Mesothelial cell of epicardium (in vitro differentiated cells): ENCODE results near the gene CALHM4. TPM values are rescaled to one million over a fixed set of nuclear protein-coding genes. Genes with fewer than 3 reads are reported as not detected.

ENCODE experiments used
- DNase-seq, 2 experiments: peaks; one replicate each; pipeline ENCODE4 v3.0.0; 2021; ENCODE audit warnings: low spot score in 2 of 2; ENCODE audit not compliant: unreplicated experiment in 2 of 2
- H3K27ac Mint-ChIP-seq: 2 replicates; pipeline ENCODE4 v1.8.0; 2021; ENCODE audit warnings: mixed read lengths
- H3K27me3 Mint-ChIP-seq: 2 replicates; pipeline ENCODE4 v1.8.0; 2021; ENCODE audit warnings: low read depth, mixed read lengths
- H3K36me3 Mint-ChIP-seq: 2 replicates; pipeline ENCODE4 v1.8.0; 2021; ENCODE audit warnings: mixed read lengths
- H3K4me1 Mint-ChIP-seq: 2 replicates; pipeline ENCODE4 v1.8.0; 2021; ENCODE audit warnings: mixed read lengths
- H3K4me3 Mint-ChIP-seq: 2 replicates; pipeline ENCODE4 v1.8.0; 2021; ENCODE audit warnings: mild to moderate bottlenecking, moderate library complexity, mixed read lengths
- H3K9me3 Mint-ChIP-seq: 2 replicates; pipeline ENCODE4 v1.8.0; 2021; ENCODE audit warnings: mixed read lengths
- CTCF ChIP-seq: fragments of 200-600 bp; sonication (generic); IDR thresholded peaks from one replicate; pipeline ENCODE4 v1.5.0; 2021; ENCODE audit warnings: antibody characterized with exemption; ENCODE audit not compliant: unreplicated experiment
- total RNA-seq: library from RNA; stranded (reverse); gene quantifications from 3 replicates; pipeline ENCODE4 v1.2.1, GENCODE V29; 2021

Gene CALHM4
- total RNA-seq, 1 donor from 2014 or later, result not detected

- Mint-ChIP-seq H3K4me3 (no peak overlapping the region), H3K27me3 (peaks cover 15% of the 10 kb centered on the region), H3K27ac (no peak overlapping the region)
These were observed 15.5 kb downstream of the CALHM4 start for GRCh38 chr6:116568821-116569755.

GRCh38 chr6:116570856-116571682 is 17.5 kb downstream of the CALHM4 start, which contains the start of gene RWDD1:
Gene RWDD1, plus strand, starts transcription at chr6:116571504. Its CDS starts 79 bp downstream, at chr6:116571583.
- peak; percentile 7 for TF ChIP-seq CTCF
- peaks cover 5% of the 10 kb centered on the region for H3K36me3 Mint-ChIP-seq
- DNase-seq, result peak; percentile 95 to 96
- H3K4me1 Mint-ChIP-seq, result peaks cover 33% of the 10 kb centered on the region
- H3K27me3 Mint-ChIP-seq, result peaks cover 10% of the 10 kb centered on the region
- peak within 1 kb of the TSS; percentile 95 for H3K4me3 Mint-ChIP-seq
- H3K27ac Mint-ChIP-seq, result peak within 1 kb of the TSS; percentile 99
- H3K9me3 Mint-ChIP-seq, result no peaks in the 10 kb centered on the region

More at GRCh38 chr6:116568821-116569755, 15.5 kb downstream of the CALHM4 start:
- no peak for DNase-seq
- TF ChIP-seq CTCF, result no peak
- H3K36me3 Mint-ChIP-seq, result peaks cover 2% of the 10 kb centered on the region
- peaks cover 32% of the 10 kb centered on the region for H3K4me1 Mint-ChIP-seq
- H3K9me3 Mint-ChIP-seq, result no peaks in the 10 kb centered on the region

GRCh38 chr6:116571683-116572000 is 18.1 kb downstream of the CALHM4 start:
- H3K4me3 Mint-ChIP-seq, result peak overlapping the region; percentile 95
- H3K27me3 Mint-ChIP-seq, result peaks cover 4% of the 10 kb centered on the region
- H3K36me3 Mint-ChIP-seq, result peaks cover 11% of the 10 kb centered on the region
- no peak for DNase-seq
- H3K27ac Mint-ChIP-seq, result peak overlapping the region; percentile 99
- H3K9me3 Mint-ChIP-seq, result no peaks in the 10 kb centered on the region
- no peak for TF ChIP-seq CTCF
- peaks cover 33% of the 10 kb centered on the region for H3K4me1 Mint-ChIP-seq

GRCh38 chr6:116572162-116572561 is 18.6 kb downstream of the CALHM4 start:
- DNase-seq, result no peak
- H3K4me3 Mint-ChIP-seq, result peak overlapping the region; percentile 95
- TF ChIP-seq CTCF, result no peak
- H3K9me3 Mint-ChIP-seq, result no peaks in the 10 kb centered on the region
- no peaks in the 10 kb centered on the region for H3K27me3 Mint-ChIP-seq
- peaks cover 33% of the 10 kb centered on the region for H3K4me1 Mint-ChIP-seq
- peak overlapping the region; percentile 99 for H3K27ac Mint-ChIP-seq
- peaks cover 12% of the 10 kb centered on the region for H3K36me3 Mint-ChIP-seq

- H3K9me3 Mint-ChIP-seq, result no peaks in the 10 kb centered on the region
- H3K36me3 Mint-ChIP-seq, result peaks cover 13% of the 10 kb centered on the region
- no peaks in the 10 kb centered on the region for H3K27me3 Mint-ChIP-seq
- peaks cover 29% of the 10 kb centered on the region for H3K4me1 Mint-ChIP-seq
- no peak overlapping the region for H3K4me3 Mint-ChIP-seq
- no peak for TF ChIP-seq CTCF
- no peak overlapping the region for H3K27ac Mint-ChIP-seq
- no peak for DNase-seq
These were observed 21.7 kb downstream of the CALHM4 start for GRCh38 chr6:116575227-116575626.
